Body of pancreas (tissue), 4 donors: ENCODE measurements around the gene TMEFF2.

ENCODE experiments used
- POLR2A ChIP-seq, 3 donors: fragments of 450-650 bp; IDR thresholded peaks; one replicate each; pipeline ENCODE4 v1.6.1; 2016; ENCODE audit warnings: antibody characterized with exemption in 3 of 3, mild to moderate bottlenecking in 2 of 3
- TF ChIP-seq, protein P1 (sequence below), 7 experiments: fragments of 450-650 bp in 4 of 7; fragments of 200-600 bp in 3 of 7; sonication (generic) in 3 of 7; IDR thresholded peaks; one replicate each; pipeline ENCODE4 v1.5.1; 2016 to 2019; ENCODE audit warnings: antibody characterized with exemption in 7 of 7

DNA sequence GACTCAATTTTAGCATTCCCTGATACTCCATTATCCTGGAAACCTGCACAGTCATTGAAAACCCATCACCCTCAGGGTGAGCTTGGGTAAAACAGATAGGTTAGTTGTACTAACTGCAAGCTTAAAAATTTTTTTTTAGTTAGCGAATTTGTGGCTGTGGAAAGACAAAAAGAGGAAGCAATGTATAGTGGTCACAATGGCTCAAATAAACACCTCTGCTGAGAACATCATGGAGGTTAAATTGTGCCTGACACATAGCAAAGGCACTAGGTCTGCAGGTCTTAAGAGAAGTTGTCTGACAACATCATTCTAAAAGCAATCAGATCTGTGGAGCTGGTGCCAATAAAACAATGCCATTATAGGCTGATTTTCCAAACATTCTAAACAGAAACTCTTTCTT lies 263.4 kb downstream of the TMEFF2 start:
- TF ChIP-seq, protein P1, sequence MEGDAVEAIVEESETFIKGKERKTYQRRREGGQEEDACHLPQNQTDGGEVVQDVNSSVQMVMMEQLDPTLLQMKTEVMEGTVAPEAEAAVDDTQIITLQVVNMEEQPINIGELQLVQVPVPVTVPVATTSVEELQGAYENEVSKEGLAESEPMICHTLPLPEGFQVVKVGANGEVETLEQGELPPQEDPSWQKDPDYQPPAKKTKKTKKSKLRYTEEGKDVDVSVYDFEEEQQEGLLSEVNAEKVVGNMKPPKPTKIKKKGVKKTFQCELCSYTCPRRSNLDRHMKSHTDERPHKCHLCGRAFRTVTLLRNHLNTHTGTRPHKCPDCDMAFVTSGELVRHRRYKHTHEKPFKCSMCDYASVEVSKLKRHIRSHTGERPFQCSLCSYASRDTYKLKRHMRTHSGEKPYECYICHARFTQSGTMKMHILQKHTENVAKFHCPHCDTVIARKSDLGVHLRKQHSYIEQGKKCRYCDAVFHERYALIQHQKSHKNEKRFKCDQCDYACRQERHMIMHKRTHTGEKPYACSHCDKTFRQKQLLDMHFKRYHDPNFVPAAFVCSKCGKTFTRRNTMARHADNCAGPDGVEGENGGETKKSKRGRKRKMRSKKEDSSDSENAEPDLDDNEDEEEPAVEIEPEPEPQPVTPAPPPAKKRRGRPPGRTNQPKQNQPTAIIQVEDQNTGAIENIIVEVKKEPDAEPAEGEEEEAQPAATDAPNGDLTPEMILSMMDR (IDR thresholded peaks at IDR 0.05): no peak
- TF ChIP-seq POLR2A (IDR thresholded peaks at IDR 0.05): no peak
